HG03565 (cell line): ENCODE data around the gene CACNA2D3.
A peak's percentile ranks its signal among the peaks of the same experiment; 100 is the strongest.

Experiments
- ATAC-seq: cut with Tn5 transposase; IDR thresholded peaks from one replicate; pipeline ENCODE4 v1.9.1; 2021; ENCODE audit warnings: mild to moderate bottlenecking, moderate library complexity; ENCODE audit not compliant: unreplicated experiment

CACNA2D3 gene

GRCh38 chr3:54358969-54359694 is 236.8 kb downstream of the CACNA2D3 start:
- ATAC-seq = no peak

- no peak for ATAC-seq
Measured at GRCh38 chr3:54360320-54360719, 238.0 kb downstream of the CACNA2D3 start.

DNA sequence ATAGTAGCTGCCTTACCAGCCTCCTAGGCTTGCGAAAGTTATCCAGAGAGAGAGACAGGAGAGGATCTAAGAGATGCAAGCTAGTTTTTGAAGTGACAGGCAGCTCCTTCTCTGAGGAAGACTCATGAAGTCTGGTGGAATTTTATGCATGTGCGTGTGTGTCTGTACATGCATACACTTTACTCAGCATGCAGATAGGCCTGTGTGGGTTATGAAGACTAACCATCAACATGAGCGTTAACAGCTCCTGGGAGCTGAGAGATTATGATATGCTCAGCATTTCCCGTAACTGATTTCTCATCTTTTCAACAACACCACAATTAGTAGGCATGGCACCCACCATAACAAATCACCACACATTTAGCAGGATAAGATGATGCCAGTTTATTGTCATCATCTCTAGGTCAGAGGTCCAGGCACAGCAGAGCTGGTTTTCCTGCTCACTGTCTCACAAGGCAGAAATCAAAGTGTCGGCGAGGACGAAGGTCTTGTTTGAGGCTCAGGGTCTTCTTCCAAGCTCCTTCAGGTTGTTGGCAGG is 239.5 kb downstream of the CACNA2D3 start:
- no peak for ATAC-seq

- ATAC-seq = no peak
Measured at GRCh38 chr3:54366007-54366750, 243.8 kb downstream of the CACNA2D3 start.

GRCh38 chr3:54366839-54367238 is 244.5 kb downstream of the CACNA2D3 start:
- no peak for ATAC-seq

- no peak for ATAC-seq
Measured at GRCh38 chr3:54372232-54372631, 249.9 kb downstream of the CACNA2D3 start.

DNA sequence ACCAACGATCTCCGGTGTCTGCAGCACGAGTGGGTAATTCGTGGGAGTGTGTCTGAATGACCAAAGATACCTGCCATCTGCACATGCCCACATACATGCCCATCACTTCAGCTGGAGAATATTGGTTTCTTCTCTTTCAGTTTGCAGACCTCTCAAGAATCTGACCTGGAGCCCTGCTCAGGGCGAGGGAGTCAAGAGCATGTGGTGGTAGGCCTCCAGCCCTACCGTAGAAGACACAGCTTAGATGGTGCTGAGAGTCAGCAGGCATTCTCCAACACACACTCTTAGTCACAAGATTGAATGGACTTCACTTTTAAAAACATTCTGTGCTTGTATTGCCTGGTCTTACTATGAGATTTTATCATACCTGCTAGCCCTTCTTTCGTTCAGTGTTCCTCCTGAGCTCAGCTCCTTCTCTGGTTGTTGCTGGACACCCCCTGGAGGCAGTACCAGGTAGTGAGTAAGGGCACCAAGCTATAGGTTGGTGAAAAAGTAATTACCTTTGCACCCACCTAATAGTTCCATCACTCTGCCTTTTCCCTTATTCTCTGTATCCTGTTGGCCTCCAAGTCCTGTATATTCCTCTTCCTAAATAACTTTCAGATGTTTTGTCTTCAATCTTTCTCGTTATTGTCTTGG is 252.0 kb downstream of the CACNA2D3 start:
- ATAC-seq = no peak

DNA sequence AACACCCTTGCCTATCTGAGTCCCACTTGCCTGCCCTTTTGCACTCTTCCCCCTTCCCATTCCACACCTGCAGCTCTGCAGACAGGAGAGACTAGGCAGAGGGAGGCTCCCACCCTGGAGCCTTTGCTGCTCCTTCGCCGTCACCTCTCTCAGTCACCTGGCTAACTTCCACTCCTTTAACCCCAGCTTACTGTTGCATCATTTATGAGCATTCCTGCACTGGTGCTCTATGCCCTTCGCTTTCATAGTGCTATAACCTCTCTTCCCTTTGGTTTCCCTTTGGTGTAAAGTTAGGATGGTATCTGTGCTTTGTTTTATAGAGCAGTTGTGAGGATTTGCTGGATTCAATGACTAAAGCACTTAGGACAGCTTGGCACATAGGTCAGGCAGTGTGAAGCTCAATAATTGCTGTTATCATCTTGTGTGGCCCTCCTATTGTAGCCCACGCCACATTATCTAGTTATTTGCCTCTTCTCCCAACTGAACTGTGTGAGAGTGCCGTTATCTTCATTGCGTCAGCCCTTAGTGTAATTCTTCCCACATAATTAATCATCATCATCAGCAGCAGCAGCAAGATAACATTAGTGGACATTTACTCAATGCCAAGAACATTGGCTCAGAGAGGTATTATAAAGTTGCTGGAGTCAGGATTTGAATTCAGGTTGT is 253.9 kb downstream of the CACNA2D3 start:
- no peak for ATAC-seq

GRCh38 chr3:54376939-54377578 is 254.7 kb downstream of the CACNA2D3 start:
- ATAC-seq = no peak

DNA sequence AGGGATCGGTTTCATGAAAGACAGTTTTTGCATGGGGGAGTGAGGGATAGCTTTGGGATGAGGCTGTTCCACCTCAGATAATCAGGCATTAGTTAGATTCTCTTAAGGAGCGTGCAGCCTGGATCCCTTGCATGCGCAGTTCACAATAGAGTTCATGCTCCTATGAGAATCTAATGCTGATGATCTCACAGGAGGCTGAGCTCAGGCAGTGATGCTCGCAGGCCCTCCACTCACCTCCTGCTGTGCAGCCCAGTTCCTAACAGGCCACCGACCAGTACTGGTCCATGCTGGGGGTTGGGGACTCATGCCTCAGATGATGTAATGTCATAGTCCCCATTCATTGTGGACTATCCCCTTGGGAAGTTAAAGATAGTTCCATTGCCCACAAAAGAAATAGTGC is 255.8 kb downstream of the CACNA2D3 start:
- no peak for ATAC-seq

GRCh38 chr3:54384279-54384678 is 261.9 kb downstream of the CACNA2D3 start:
- ATAC-seq = no peak

- no peak for ATAC-seq
Measured at GRCh38 chr3:54390582-54390981, 268.2 kb downstream of the CACNA2D3 start.

DNA sequence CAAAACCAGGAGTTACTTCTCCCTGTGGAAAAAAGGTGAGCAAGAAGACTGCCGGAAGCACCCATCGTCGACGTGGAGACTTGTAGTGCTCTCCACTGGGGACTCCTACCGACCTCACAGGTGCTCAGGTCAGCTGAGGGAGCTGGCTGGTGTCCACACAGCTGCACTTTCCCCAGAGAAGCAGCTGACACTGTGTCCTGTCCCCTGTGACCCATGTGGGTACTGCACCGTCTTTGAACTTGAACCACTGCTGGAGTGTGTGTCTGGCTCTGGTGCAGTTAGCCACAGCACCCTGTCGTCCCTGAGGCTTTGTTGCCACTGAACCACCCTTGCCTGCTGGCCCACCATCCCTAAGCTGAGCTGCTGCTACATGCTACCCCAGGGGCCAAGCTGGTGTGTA is 270.8 kb downstream of the CACNA2D3 start:
- no peak for ATAC-seq

- ATAC-seq = no peak
Measured at GRCh38 chr3:54408328-54408727, 286.0 kb downstream of the CACNA2D3 start.

DNA sequence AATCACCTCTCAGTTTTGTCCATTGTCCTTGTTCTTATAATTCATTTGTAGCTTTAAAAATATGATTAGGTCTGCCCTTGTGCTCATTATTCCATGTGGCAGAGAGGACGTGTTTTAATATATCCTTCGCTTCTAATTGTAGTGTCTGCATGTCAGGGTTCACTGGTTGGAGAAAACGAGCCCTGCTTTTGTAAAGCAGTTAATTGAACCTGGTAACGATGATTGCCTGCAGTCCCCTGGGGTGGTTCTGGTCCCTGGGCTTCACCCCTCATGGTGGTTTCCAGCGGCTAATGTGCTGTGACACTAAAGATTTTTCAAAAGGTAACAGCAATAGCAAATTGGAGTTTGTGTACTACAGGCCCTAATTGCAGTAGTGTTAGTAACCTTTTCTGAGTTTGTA is 299.6 kb downstream of the CACNA2D3 start:
- no peak for ATAC-seq

GRCh38 chr3:54424292-54424691 is 301.9 kb downstream of the CACNA2D3 start:
- ATAC-seq = no peak

GRCh38 chr3:54426381-54426780 is 304.0 kb downstream of the CACNA2D3 start:
- ATAC-seq = no peak

DNA sequence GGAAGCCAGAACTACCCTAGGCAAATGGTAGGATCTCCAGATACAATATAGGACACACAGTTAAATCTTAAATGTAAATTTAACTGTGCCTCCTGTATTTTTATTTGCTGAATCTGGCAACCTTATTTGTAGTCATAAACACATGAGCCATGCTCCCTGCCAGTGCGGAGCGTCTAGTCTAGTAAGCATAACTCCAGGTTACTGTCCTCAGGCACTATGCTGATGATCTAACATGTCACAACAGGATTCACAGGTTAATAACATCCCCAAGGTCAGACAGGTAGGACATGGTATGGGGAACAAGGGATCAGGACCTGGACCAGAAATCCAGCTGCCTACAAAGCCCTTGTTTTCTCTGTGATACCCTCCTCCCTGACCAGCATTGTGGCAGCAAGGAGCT is 305.1 kb downstream of the CACNA2D3 start:
- no peak for ATAC-seq

- ATAC-seq = peak; percentile 68
Measured at GRCh38 chr3:54427941-54428871, 305.9 kb downstream of the CACNA2D3 start.

- no peak for ATAC-seq
Measured at GRCh38 chr3:54432975-54433374, 310.6 kb downstream of the CACNA2D3 start.
